Measurements from ENCODE around the gene FBXL16. TPM values are rescaled to one million over a fixed set of nuclear protein-coding genes. Genes with fewer than 3 reads are reported as not detected.
A peak's percentile ranks its signal among the peaks of the same experiment; 100 is the strongest.

Gene FBXL16
- total RNA-seq, 1 experiment from 2014 or later, result 1.1 TPM

GRCh38 chr16:689175-689897 is 16.3 kb downstream of the FBXL16 start:
- peaks cover 4% of the 10 kb centered on the region for H3K36me3 ChIP-seq (ENCODE audit: insufficient read depth, low read length, poor library complexity, severe bottlenecking)
- no peaks in the 10 kb centered on the region for H3K9me3 ChIP-seq (ENCODE audit: low read depth, low read length, poor library complexity, severe bottlenecking)
- no TSS peak for BruUV-seq (replicated peaks)
- H3K4me3 ChIP-seq (ENCODE audit: low read depth, low read length, poor library complexity, severe bottlenecking), result peak overlapping the region; percentile 89
- H3K27me3 ChIP-seq (replicated peaks; ENCODE audit: insufficient read depth, low read depth, low read length, poor library complexity), result peaks cover 19% of the 10 kb centered on the region
- DNase-seq (ENCODE audit: low spot score), result no peak
- H3K4me1 ChIP-seq (ENCODE audit: insufficient read depth, low read length, poor library complexity, severe bottlenecking), result peaks cover 12% of the 10 kb centered on the region
- intact Hi-C loops (cut with micrococcal nuclease; ENCODE audit: unreplicated experiment), result loop anchor here (5.0 kb wide), 1 partner anchor 297 kb away; no protein-coding TSS in a partner anchor
- POLR2A ChIA-PET (ENCODE audit: low non-redundant PET), result no interaction called here
- peak overlapping the region; percentile 82 for H3K27ac ChIP-seq (ENCODE audit: low read depth, low read length, poor library complexity, severe bottlenecking)
- no peak for TF ChIP-seq CTCF (conservative IDR thresholded peaks at IDR 0.05; ENCODE audit: low read depth, low read length)
- no peak for TF ChIP-seq EZH2 (IDR thresholded peaks at IDR 0.05; ENCODE audit: borderline replicate concordance, low read depth, low read length, poor library complexity, severe bottlenecking)
- CTCF ChIA-PET, result no interaction called here

- POLR2A ChIA-PET (ENCODE audit: low non-redundant PET), result no interaction called here
- Histone ChIP-seq H3K36me3 (ENCODE audit: insufficient read depth, low read length, poor library complexity, severe bottlenecking) (peaks cover 13% of the 10 kb centered on the region), H3K9me3 (ENCODE audit: low read depth, low read length, poor library complexity, severe bottlenecking) (no peaks in the 10 kb centered on the region), H3K27me3 (replicated peaks; ENCODE audit: insufficient read depth, low read depth, low read length, poor library complexity) (peaks cover 2% of the 10 kb centered on the region), H3K27ac (ENCODE audit: low read depth, low read length, poor library complexity, severe bottlenecking) (no peak overlapping the region), H3K4me3 (ENCODE audit: low read depth, low read length, poor library complexity, severe bottlenecking) (no peak overlapping the region), H3K4me1 (ENCODE audit: insufficient read depth, low read length, poor library complexity, severe bottlenecking) (peaks cover 18% of the 10 kb centered on the region)
- no TSS peak for BruUV-seq (replicated peaks)
- intact Hi-C loops (cut with micrococcal nuclease; ENCODE audit: unreplicated experiment), result loop anchor here (5.0 kb wide), 1 partner anchor 295 kb away; no protein-coding TSS in a partner anchor
- TF ChIP-seq CTCF (conservative IDR thresholded peaks at IDR 0.05; ENCODE audit: low read depth, low read length) (no peak), EZH2 (IDR thresholded peaks at IDR 0.05; ENCODE audit: borderline replicate concordance, low read depth, low read length, poor library complexity, severe bottlenecking) (no peak)
- CTCF ChIA-PET, result no interaction called here
- DNase-seq (ENCODE audit: low spot score), result no peak
These were observed 18.1 kb downstream of the FBXL16 start for GRCh38 chr16:687499-687898.

GRCh38 chr16:686459-687260 is 18.9 kb downstream of the FBXL16 start:
- intact Hi-C loops (cut with micrococcal nuclease; ENCODE audit: unreplicated experiment), result loop anchor here (5.0 kb wide), 1 partner anchor 294 kb away; no protein-coding TSS in a partner anchor
- DNase-seq (ENCODE audit: low spot score), result no peak
- ChIA-PET POLR2A (ENCODE audit: low non-redundant PET) (no interaction called here), CTCF (interaction anchor here (0.6 kb wide), 1 partner anchor 35 kb away, joined by 3 read pairs; no protein-coding TSS in a partner anchor)
- H3K27me3 ChIP-seq (replicated peaks; ENCODE audit: insufficient read depth, low read depth, low read length, poor library complexity), result no peaks in the 10 kb centered on the region
- H3K9me3 ChIP-seq (ENCODE audit: low read depth, low read length, poor library complexity, severe bottlenecking), result no peaks in the 10 kb centered on the region
- peaks cover 21% of the 10 kb centered on the region for H3K36me3 ChIP-seq (ENCODE audit: insufficient read depth, low read length, poor library complexity, severe bottlenecking)
- peaks cover 24% of the 10 kb centered on the region for H3K4me1 ChIP-seq (ENCODE audit: insufficient read depth, low read length, poor library complexity, severe bottlenecking)
- no peak overlapping the region for H3K27ac ChIP-seq (ENCODE audit: low read depth, low read length, poor library complexity, severe bottlenecking)
- TF ChIP-seq CTCF (conservative IDR thresholded peaks at IDR 0.05; ENCODE audit: low read depth, low read length) (no peak), EZH2 (IDR thresholded peaks at IDR 0.05; ENCODE audit: borderline replicate concordance, low read depth, low read length, poor library complexity, severe bottlenecking) (no peak)
- no TSS peak for BruUV-seq (replicated peaks)
- no peak overlapping the region for H3K4me3 ChIP-seq (ENCODE audit: low read depth, low read length, poor library complexity, severe bottlenecking)

All from A673 (cell line).